Measurements from ENCODE around the gene CBLC. TPM values are rescaled to one million over a fixed set of nuclear protein-coding genes. Genes with fewer than 3 reads are reported as not detected.
A peak's percentile ranks its signal among the peaks of the same experiment; 100 is the strongest.

CBLC gene
- total and polyA plus RNA-seq, 10 of the 15 experiments (the other 5 are each of a cell fraction or from before 2014, with no cell fraction given), result not detected

GRCh38 chr19:44770550-44771257 lies 7.0 kb upstream of the CBLC start (continued):
- TF ChIP-seq ESRRA (IDR thresholded peaks at IDR 0.05; ENCODE audit: low read length) (no peak), MLLT1 (IDR thresholded peaks at IDR 0.05) (peak; percentile 89), RELA (IDR thresholded peaks at IDR 0.05; ENCODE audit: borderline replicate concordance, partially characterized antibody) (no peak), ZBTB33 (IDR thresholded peaks at IDR 0.05) (no peak), RAD21 (IDR thresholded peaks at IDR 0.05; ENCODE audit: insufficient read depth, low read depth, low read length) (peak; percentile 92), POLR2A (IDR thresholded peaks at IDR 0.05; ENCODE audit: low read depth, low read length) (no peak), ZBTB40 (IDR thresholded peaks at IDR 0.05; ENCODE audit: borderline replicate concordance) (no peak), MYB (IDR thresholded peaks at IDR 0.05; ENCODE audit: borderline replicate concordance, low read depth, low read length) (no peak), MAX (IDR thresholded peaks at IDR 0.05; ENCODE audit: low read depth, low read length) (no peak), NFYA (IDR thresholded peaks at IDR 0.05; ENCODE audit: borderline replicate concordance, low read depth, low read length) (no peak), GATAD2B (conservative IDR thresholded peaks at IDR 0.05; ENCODE audit: low read depth) (no peak), SP1 (IDR thresholded peaks at IDR 0.05; ENCODE audit: low read depth, low read length) (peak; percentile 43), PML (IDR thresholded peaks at IDR 0.05; ENCODE audit: low read length) (no peak), BHLHE40 (IDR thresholded peaks at IDR 0.05; ENCODE audit: borderline replicate concordance in 1 of 2, low read depth in 2 of 2, low read length in 1 of 2) (peak in 1 of 2 experiments; percentile 24; a peak in 1 of 4 replicates), ZNF592 (IDR thresholded peaks at IDR 0.05) (no peak), RFX5 (IDR thresholded peaks at IDR 0.05; ENCODE audit: low read depth, low read length) (no peak)

Measured in GM12878 (cell line).